Middle frontal gyrus (tissue), 1 donor: Measurements from ENCODE around the gene PTBP1.

Experiments used
- DNase-seq: peaks from one replicate; pipeline ENCODE4 v3.0.0-alpha.2; 2015; ENCODE audit warnings: low spot score; ENCODE audit errors: extremely low spot score

The PTBP1 gene

GRCh38 chr19:772730-773436 is 24.4 kb upstream of the PTBP1 start:
- DNase-seq, result no peak

- DNase-seq, result no peak
These were observed 20.7 kb upstream of the PTBP1 start for GRCh38 chr19:776549-776948.

- no peak for DNase-seq
These were observed 18.2 kb upstream of the PTBP1 start for GRCh38 chr19:778910-779653.

GRCh38 chr19:780935-781334 is 16.3 kb upstream of the PTBP1 start:
- DNase-seq, result no peak

GRCh38 chr19:781800-782184 is 15.5 kb upstream of the PTBP1 start:
- no peak for DNase-seq

- DNase-seq, result no peak
These were observed 14.9 kb upstream of the PTBP1 start for GRCh38 chr19:782185-782877.

- DNase-seq, result no peak
These were observed 14.2 kb upstream of the PTBP1 start for GRCh38 chr19:782878-783668.

GRCh38 chr19:784541-784940 is 12.7 kb upstream of the PTBP1 start:
- DNase-seq, result no peak

- no peak for DNase-seq
These were observed 9.7 kb upstream of the PTBP1 start for GRCh38 chr19:787536-787935.

GRCh38 chr19:788686-788982 is 8.6 kb upstream of the PTBP1 start:
- no peak for DNase-seq

- no peak for DNase-seq
These were observed 8.1 kb upstream of the PTBP1 start for GRCh38 chr19:788983-789700.

- no peak for DNase-seq
These were observed 7.6 kb upstream of the PTBP1 start for GRCh38 chr19:789701-790060.

- DNase-seq, result no peak
These were observed 6.2 kb upstream of the PTBP1 start for GRCh38 chr19:791007-791566.

- DNase-seq, result no peak
These were observed 5.5 kb upstream of the PTBP1 start for GRCh38 chr19:791567-792305.

GRCh38 chr19:792306-792885 is 4.9 kb upstream of the PTBP1 start:
- no peak for DNase-seq

- no peak for DNase-seq
These were observed 3.4 kb upstream of the PTBP1 start for GRCh38 chr19:793806-794205.

GRCh38 chr19:795073-795611 is 2.1 kb upstream of the PTBP1 start:
- DNase-seq, result no peak

GRCh38 chr19:795691-796581 is 1.3 kb upstream of the PTBP1 start:
- DNase-seq, result no peak
